CD14-positive monocyte (primary cell): ENCODE measurements around the gene TBL3. TPM values are rescaled to one million over a fixed set of nuclear protein-coding genes. Genes with fewer than 3 reads are reported as not detected.

Source experiments
- DNase-seq, 3 donors: peaks; one replicate each; pipeline ENCODE4 v3.0.0-alpha.2; 2011 to 2022
- H2AFZ ChIP-seq: 2 replicates; pipeline ENCODE4 v1.6.0; 2012; ENCODE audit warnings: mild to moderate bottlenecking, low read depth, low read length, inconsistent platforms; ENCODE audit not compliant: insufficient read depth, poor library complexity, severe bottlenecking
- H3K27ac ChIP-seq, 2 donors: 1 replicate in 1 of 2; 2 replicates in 1 of 2; pipeline ENCODE4 v1.5.1; 2012 to 2013; ENCODE audit warnings: low read length in 2 of 2, control low read depth in 1 of 2, inconsistent platforms in 1 of 2, low read depth in 1 of 2, mild to moderate bottlenecking in 1 of 2
- H3K27me3 ChIP-seq, 2 donors: one replicate each; pipeline versions ENCODE4 v1.6.0 to v1.6.1; 2011 to 2013; ENCODE audit warnings: low read length in 2 of 2; ENCODE audit not compliant: control insufficient read depth in 2 of 2, insufficient read depth in 2 of 2
- H3K36me3 ChIP-seq, 2 donors: replicated peaks in 1 of 2; 1 replicate in 1 of 2; 2 replicates in 1 of 2; pipeline versions ENCODE4 v1.5.1 to v1.6.1; 2012 to 2013; ENCODE audit warnings: low read length in 2 of 2, control low read depth in 1 of 2, inconsistent platforms in 1 of 2, mild to moderate bottlenecking in 1 of 2; ENCODE audit not compliant: insufficient read depth in 2 of 2, control insufficient read depth in 1 of 2
- H3K4me1 ChIP-seq, 2 donors: 1 replicate in 1 of 2; 2 replicates in 1 of 2; pipeline versions ENCODE4 v1.5.1 to v1.6.1; 2012 to 2013; ENCODE audit warnings: low read length in 2 of 2, control low read depth in 1 of 2, inconsistent platforms in 1 of 2, mild to moderate bottlenecking in 1 of 2, moderate library complexity in 1 of 2; ENCODE audit not compliant: insufficient read depth in 2 of 2, control insufficient read depth in 1 of 2
- H3K4me2 ChIP-seq: replicated peaks from 2 replicates; pipeline ENCODE3; 2012; ENCODE audit warnings: low read length, moderate library complexity, mild to moderate bottlenecking; ENCODE audit not compliant: poor library complexity, severe bottlenecking; ENCODE audit errors: extremely low read depth
- H3K4me3 ChIP-seq, 3 experiments: fragments of 200-600 bp in 1 of 3; sonication (generic) in 1 of 3; replicated peaks in 1 of 3; 1 replicate in 2 of 3; 2 replicates in 1 of 3; pipeline ENCODE4 v1.5.1; 2011 to 2013; ENCODE audit warnings: low read length in 3 of 3, mild to moderate bottlenecking in 3 of 3, control low read depth in 2 of 3, low read depth in 2 of 3, inconsistent platforms in 1 of 3, moderate library complexity in 1 of 3
- H3K79me2 ChIP-seq: 2 replicates; pipeline ENCODE4 v1.6.0; 2012; ENCODE audit warnings: mild to moderate bottlenecking, control low read depth, inconsistent platforms, low read length, moderate library complexity; ENCODE audit not compliant: insufficient read depth
- H3K9ac ChIP-seq: 2 replicates; pipeline ENCODE4 v1.6.0; 2017; ENCODE audit warnings: low read length, mild to moderate bottlenecking; ENCODE audit not compliant: insufficient read depth, poor library complexity, severe bottlenecking
- H3K9me3 ChIP-seq, 2 donors: replicated peaks in 1 of 2; 1 replicate in 1 of 2; 2 replicates in 1 of 2; pipeline versions ENCODE4 v1.5.1 to v1.6.1; 2012 to 2013; ENCODE audit warnings: low read length in 2 of 2, control low read depth in 1 of 2; ENCODE audit not compliant: control insufficient read depth in 1 of 2, insufficient read depth in 1 of 2
- H4K20me1 ChIP-seq: 2 replicates; pipeline ENCODE4 v1.6.0; 2012; ENCODE audit warnings: mild to moderate bottlenecking, low read length, control low read depth, moderate library complexity; ENCODE audit not compliant: insufficient read depth
- H3K27ac Mint-ChIP-seq, 7 donors: one replicate each; pipeline ENCODE4 v1.8.0; 2020; ENCODE audit warnings: mild to moderate bottlenecking in 7 of 7, mixed read lengths in 7 of 7, moderate library complexity in 6 of 7, inconsistent platforms in 2 of 7
- H3K27me3 Mint-ChIP-seq, 3 donors: one replicate each; pipeline ENCODE4 v1.8.0; 2021 to 2022; ENCODE audit warnings: low read depth in 3 of 3, mild to moderate bottlenecking in 3 of 3, mixed read lengths in 3 of 3, moderate library complexity in 3 of 3, inconsistent platforms in 1 of 3
- H3K36me3 Mint-ChIP-seq, 2 donors: one replicate each; pipeline ENCODE4 v1.8.0; 2020; ENCODE audit warnings: mixed read lengths in 2 of 2, inconsistent platforms in 1 of 2, mild to moderate bottlenecking in 1 of 2
- H3K4me1 Mint-ChIP-seq: one replicate; pipeline ENCODE4 v1.8.0; 2020; ENCODE audit warnings: mild to moderate bottlenecking, mixed read lengths
- H3K4me3 Mint-ChIP-seq, 2 donors: one replicate each; pipeline ENCODE4 v1.8.0; 2020; ENCODE audit warnings: mild to moderate bottlenecking in 2 of 2, mixed read lengths in 2 of 2, moderate library complexity in 1 of 2
- H3K9me3 Mint-ChIP-seq, 7 donors: one replicate each; pipeline ENCODE4 v1.8.0; 2020 to 2022; ENCODE audit warnings: mixed read lengths in 7 of 7, mild to moderate bottlenecking in 6 of 7, moderate library complexity in 6 of 7, inconsistent platforms in 2 of 7
- whole genome bisulfite sequencing: methylation state at CpG from one replicate; pipeline ENCODE4 v1.1.5; 2013; ENCODE audit warnings: missing lambda C conversion rate; ENCODE audit not compliant: insufficient coverage; 5-methylcytosine and 5-hydroxymethylcytosine counted together
- intact Hi-C, 2 donors: fragments of 100-400 bp; cut with micrococcal nuclease; formaldehyde crosslinking; loops; one replicate each; pipeline versions ENCODE4 v1.15.0 to v1.15.1; 2023
- polyA plus RNA-seq, 3 donors: library from polyadenylated mRNA; depleted of rRNA in 1 of 3; unstranded in 2 of 3; stranded (reverse) in 1 of 3; fragments of 300-500 nt in 2 of 3; fragments of >200 nt in 1 of 3; fragmentation: Illumina TruSeq in 2 of 3; gene quantifications; 1 replicate in 2 of 3; 2 replicates in 1 of 3; pipeline ENCODE4 v1.2.3, GENCODE V29; 2012 to 2021
- TF ChIP-seq, protein P1 (sequence below): fragments of 200-600 bp; IDR thresholded peaks from one replicate; pipeline ENCODE4 v1.8.0; 2022; ENCODE audit warnings: antibody characterized with exemption, mild to moderate bottlenecking

TBL3 gene
- polyA plus RNA-seq, 3 donors: 33.9 to 37.8 (median 36.0) TPM

DNA sequence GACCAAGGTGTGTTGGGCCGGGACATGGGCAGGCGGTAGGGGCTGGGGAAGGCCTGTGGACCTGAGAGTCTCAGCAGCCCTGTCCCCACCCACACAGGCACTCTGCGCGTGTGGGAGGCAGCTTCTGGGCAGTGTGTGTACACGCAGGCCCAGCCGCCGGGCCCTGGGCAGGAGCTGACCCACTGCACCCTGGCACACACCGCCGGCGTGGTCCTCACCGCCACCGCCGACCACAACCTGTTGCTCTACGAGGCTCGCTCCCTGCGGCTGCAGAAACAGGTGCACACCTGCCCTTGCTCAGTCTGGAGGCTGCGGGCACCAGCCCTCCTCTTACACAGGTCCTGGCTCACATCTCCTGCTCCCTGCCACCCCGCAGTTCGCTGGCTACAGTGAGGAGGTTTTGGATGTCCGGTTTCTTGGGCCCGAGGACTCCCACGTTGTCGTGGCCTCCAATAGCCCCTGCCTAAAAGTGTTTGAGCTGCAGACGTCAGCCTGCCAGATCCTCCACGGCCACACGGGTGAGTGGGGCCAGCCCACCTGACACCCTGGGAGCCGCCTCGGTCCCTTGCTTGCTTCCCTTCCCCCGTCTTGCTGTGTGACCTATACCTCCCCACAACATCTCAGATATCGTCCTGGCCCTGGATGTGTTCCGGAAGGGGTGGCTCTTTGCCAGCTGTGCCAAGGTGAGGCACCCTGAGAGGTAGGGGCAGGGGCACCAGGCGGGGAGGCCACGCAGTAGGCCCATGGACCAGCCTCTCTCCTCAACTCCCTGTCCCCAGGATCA is 3.8 kb downstream of the TBL3 start:
- Histone ChIP-seq H4K20me1 (peaks cover 4% of the 10 kb centered on the region), H3K4me2 (no peak overlapping the region), H3K27ac (no peak overlapping the region), H3K9ac (no peak overlapping the region), H3K36me3 (peaks cover 45 to 47% of the 10 kb centered on the region in 2 donors), H3K79me2 (peaks cover 11% of the 10 kb centered on the region), H3K9me3 (no peaks in the 10 kb centered on the region), H3K4me1 (peaks cover 17 to 20% of the 10 kb centered on the region in 2 donors), H3K27me3 (peaks cover 10 to 21% of the 10 kb centered on the region in 2 donors), H3K4me3 (no peak overlapping the region), H2AFZ (no peak overlapping the region)
- Mint-ChIP-seq H3K36me3 (peaks cover 41 to 48% of the 10 kb centered on the region in 2 donors), H3K27me3 (peaks cover 18 to 31% (median 21%) of the 10 kb centered on the region in 3 donors), H3K4me3 (no peak overlapping the region), H3K9me3 (peaks cover 0 to 3% (median 0%) of the 10 kb centered on the region in 7 donors), H3K27ac (no peak overlapping the region), H3K4me1 (peaks cover 21% of the 10 kb centered on the region)
- intact Hi-C loops: no loop called here
- WGBS: 96% methylated on average over 23 of the region's 33 CpGs
- TF ChIP-seq, protein P1, sequence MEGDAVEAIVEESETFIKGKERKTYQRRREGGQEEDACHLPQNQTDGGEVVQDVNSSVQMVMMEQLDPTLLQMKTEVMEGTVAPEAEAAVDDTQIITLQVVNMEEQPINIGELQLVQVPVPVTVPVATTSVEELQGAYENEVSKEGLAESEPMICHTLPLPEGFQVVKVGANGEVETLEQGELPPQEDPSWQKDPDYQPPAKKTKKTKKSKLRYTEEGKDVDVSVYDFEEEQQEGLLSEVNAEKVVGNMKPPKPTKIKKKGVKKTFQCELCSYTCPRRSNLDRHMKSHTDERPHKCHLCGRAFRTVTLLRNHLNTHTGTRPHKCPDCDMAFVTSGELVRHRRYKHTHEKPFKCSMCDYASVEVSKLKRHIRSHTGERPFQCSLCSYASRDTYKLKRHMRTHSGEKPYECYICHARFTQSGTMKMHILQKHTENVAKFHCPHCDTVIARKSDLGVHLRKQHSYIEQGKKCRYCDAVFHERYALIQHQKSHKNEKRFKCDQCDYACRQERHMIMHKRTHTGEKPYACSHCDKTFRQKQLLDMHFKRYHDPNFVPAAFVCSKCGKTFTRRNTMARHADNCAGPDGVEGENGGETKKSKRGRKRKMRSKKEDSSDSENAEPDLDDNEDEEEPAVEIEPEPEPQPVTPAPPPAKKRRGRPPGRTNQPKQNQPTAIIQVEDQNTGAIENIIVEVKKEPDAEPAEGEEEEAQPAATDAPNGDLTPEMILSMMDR: no peak
- DNase-seq: no peak

DNA sequence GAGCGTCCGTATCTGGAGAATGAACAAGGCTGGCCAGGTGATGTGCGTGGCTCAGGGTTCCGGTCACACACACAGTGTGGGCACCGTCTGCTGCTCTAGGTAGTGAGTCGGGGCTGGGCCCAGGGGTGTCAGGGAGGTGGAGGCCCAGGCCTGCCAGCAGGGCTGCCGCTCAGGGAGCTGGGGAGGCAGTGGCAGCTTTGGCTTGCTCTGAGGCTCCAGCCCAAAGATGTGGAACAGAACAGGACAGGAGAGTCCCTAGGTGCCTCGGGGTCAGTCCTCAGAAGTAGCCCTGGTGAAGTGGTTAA is 4.3 kb downstream of the TBL3 start:
- H3K79me2 ChIP-seq: peaks cover 11% of the 10 kb centered on the region
- DNase-seq: no peak
- intact Hi-C loops: no loop called here
- H3K9ac ChIP-seq: no peak overlapping the region
- H3K4me1 ChIP-seq: peaks cover 12 to 15% of the 10 kb centered on the region in 2 donors
- peaks cover 41 to 48% of the 10 kb centered on the region in 2 donors for H3K36me3 Mint-ChIP-seq
- H3K27me3 ChIP-seq: peaks cover 16 to 26% of the 10 kb centered on the region in 2 donors
- no peak overlapping the region for H3K27ac ChIP-seq
- 99% methylated on average over 6 of the region's 8 CpGs for WGBS
- no peak overlapping the region for H3K4me2 ChIP-seq
- peaks cover 0 to 3% of the 10 kb centered on the region in 2 donors for H3K9me3 ChIP-seq
- H2AFZ ChIP-seq: no peak overlapping the region
- H4K20me1 ChIP-seq: peaks cover 4% of the 10 kb centered on the region
- TF ChIP-seq, protein P1: no peak
- peaks cover 24 to 37% (median 27%) of the 10 kb centered on the region in 3 donors for H3K27me3 Mint-ChIP-seq
- no peak overlapping the region for H3K27ac Mint-ChIP-seq
- no peak overlapping the region for H3K4me3 Mint-ChIP-seq
- H3K4me3 ChIP-seq: no peak overlapping the region
- H3K9me3 Mint-ChIP-seq: peaks cover 0 to 3% (median 0%) of the 10 kb centered on the region in 7 donors
- H3K4me1 Mint-ChIP-seq: peaks cover 16% of the 10 kb centered on the region
- H3K36me3 ChIP-seq: peaks cover 45 to 47% of the 10 kb centered on the region in 2 donors
